ENCODE data around the gene DCC. TPM values are rescaled to one million over a fixed set of nuclear protein-coding genes. Genes with fewer than 3 reads are reported as not detected.

Gene DCC
- total and polyA plus RNA-seq, 11 donors = 0.02 TPM; not detected in 10

DNA sequence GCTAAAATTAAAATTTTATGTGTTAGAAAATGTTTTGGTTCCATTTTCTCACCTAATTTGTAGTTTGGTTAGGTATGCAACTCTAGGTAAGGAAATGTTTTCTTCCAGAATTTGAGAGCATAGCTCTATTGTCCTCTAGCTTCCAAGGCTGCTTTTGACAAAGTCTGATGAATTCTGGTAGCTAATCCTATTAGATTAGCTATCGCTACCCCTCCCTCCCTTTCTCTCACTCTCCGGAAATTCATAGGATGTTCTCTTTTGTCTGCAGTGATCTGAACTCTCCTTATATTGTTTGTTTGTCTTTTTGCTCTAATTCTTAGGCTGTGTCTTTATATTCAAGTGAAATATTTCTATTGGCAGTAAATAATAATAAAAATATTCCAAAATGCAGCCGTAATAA lies 382.9 kb downstream of the DCC start:
- 75 to 92% (median 83%) methylated on average over 3 of the region's 3 CpGs for WGBS, 4 donors
- Histone ChIP-seq H3K36me3 (no peaks in the 10 kb centered on the region), H3K27ac (no peak overlapping the region), H3K4me3 (no peak overlapping the region), H3K4me1 (no peaks in the 10 kb centered on the region), H3K27me3 (no peaks in the 10 kb centered on the region), H3K9me3 (no peaks in the 10 kb centered on the region)
- intact Hi-C loops (cut with DNase I) = loop anchor here in 1 of 10 donors (10.0 kb wide), 1 partner anchor 52 kb away; no protein-coding TSS in a partner anchor
- ATAC-seq = no peak
- no peak for DNase-seq
- TF ChIP-seq POLR2A (IDR thresholded peaks at IDR 0.05) (no peak), CTCF (IDR thresholded peaks at IDR 0.05) (no peak)

DNA sequence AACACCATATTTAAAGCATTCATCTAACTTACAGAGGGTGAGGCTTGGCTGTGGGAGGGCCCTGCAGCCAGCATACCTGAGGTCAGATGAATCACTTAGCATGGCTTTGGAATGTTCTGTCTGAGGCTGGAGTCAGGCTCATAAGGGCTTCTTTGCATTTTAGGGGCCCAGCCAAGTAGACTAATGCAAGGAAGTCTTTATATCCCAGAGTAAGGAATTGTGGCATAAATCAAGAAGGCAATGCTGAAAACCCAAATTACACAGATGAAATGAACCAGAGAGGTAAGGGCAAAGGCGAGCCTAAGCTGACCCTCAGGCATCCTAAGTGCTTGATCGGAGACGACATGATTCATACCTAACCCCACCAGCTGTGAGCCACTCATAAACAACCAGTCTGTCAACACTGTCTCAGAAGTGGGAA lies 383.6 kb downstream of the DCC start:
- no peaks in the 10 kb centered on the region for H3K9me3 ChIP-seq
- 46 to 60% (median 54%) methylated on average over 3 of the region's 3 CpGs for WGBS, 4 donors
- no peaks in the 10 kb centered on the region for H3K27me3 ChIP-seq
- no peak overlapping the region for H3K4me3 ChIP-seq
- H3K36me3 ChIP-seq = no peaks in the 10 kb centered on the region
- intact Hi-C loops (cut with DNase I) = loop anchor here in 1 of 10 donors (10.0 kb wide), 1 partner anchor 51 kb away; no protein-coding TSS in a partner anchor
- no peak for ATAC-seq
- H3K4me1 ChIP-seq = no peaks in the 10 kb centered on the region
- TF ChIP-seq POLR2A (IDR thresholded peaks at IDR 0.05) (no peak), CTCF (IDR thresholded peaks at IDR 0.05) (no peak)
- DNase-seq = no peak
- H3K27ac ChIP-seq = no peak overlapping the region

DNA sequence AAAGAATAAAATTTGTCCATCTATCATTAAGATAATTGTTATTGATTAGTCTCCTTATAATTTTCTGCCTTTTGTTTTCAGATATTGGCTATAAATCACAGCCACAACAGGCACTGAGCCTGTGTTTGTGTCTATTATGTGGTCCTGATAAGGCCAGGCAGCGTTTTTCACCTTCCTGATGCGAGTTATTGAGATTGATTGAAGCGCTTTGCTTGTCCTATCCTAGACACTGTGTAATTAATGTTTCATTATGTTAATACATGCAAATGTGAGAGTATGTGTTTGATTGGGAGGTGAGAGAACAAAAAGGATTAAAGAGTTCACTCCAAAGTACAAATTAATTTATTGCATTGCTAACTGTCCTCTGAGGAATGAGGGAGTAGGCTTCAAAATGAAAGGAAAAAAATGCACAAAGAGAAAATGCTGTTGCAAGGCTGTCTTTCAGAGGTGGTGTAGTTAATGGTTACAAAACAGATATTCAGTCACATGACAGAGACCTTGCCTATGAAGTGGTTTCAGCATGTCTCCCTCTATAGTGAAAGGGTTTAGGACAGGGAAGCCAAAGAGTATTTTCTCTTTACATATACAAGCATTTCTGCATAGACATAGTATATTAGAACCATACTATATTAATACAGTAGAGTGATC lies 391.1 kb downstream of the DCC start:
- intact Hi-C loops (cut with DNase I) = no loop called here
- Histone ChIP-seq H3K4me1 (no peaks in the 10 kb centered on the region), H3K9me3 (no peaks in the 10 kb centered on the region), H3K36me3 (no peaks in the 10 kb centered on the region), H3K4me3 (no peak overlapping the region), H3K27me3 (no peaks in the 10 kb centered on the region), H3K27ac (no peak overlapping the region)
- 73 to 79% (median 76%) methylated on average over 3 of the region's 3 CpGs for WGBS, 4 donors
- ATAC-seq = no peak
- TF ChIP-seq POLR2A (IDR thresholded peaks at IDR 0.05) = no peak
- TF ChIP-seq CTCF (IDR thresholded peaks at IDR 0.05) = no peak
- no peak for DNase-seq

DNA sequence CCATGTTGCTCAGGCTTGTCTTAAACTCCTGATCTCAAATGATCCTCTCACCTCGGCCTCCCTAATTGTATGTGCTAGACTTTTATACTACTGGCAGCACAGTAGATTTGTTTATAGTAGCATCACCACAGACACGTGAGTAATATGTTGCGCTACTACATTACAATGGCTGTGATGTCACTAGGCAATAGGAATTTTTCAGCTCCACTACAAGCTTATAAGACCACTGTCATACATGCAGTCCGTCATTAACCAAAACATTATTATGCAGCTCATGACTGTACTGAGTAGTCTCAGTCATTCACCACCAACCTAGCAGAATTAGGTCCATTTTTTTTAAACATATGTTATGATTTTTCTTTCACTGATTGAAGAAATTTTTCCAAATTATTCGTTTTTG lies 398.9 kb downstream of the DCC start:
- ATAC-seq = no peak
- TF ChIP-seq POLR2A (IDR thresholded peaks at IDR 0.05) = no peak
- no peak for TF ChIP-seq CTCF (IDR thresholded peaks at IDR 0.05)
- Histone ChIP-seq H3K36me3 (no peaks in the 10 kb centered on the region), H3K4me3 (no peak overlapping the region), H3K27ac (no peak overlapping the region), H3K27me3 (no peaks in the 10 kb centered on the region), H3K4me1 (no peaks in the 10 kb centered on the region), H3K9me3 (no peaks in the 10 kb centered on the region)
- intact Hi-C loops (cut with DNase I) = no loop called here
- WGBS, 4 donors = 77 to 82% (median 81%) methylated on average over 5 of the region's 5 CpGs
- DNase-seq = no peak
